Hepatocyte (in vitro differentiated cells): ENCODE results near the gene LNX2. TPM values are rescaled to one million over a fixed set of nuclear protein-coding genes. Genes with fewer than 3 reads are reported as not detected.

Experiments
- DNase-seq: peaks from one replicate; pipeline ENCODE4 v3.0.0-alpha.2; 2016; ENCODE audit warnings: low spot score
- H2AFZ ChIP-seq: fragments of 200-600 bp; sonication (generic); 2 replicates; pipeline ENCODE4 v1.6.0; 2016; ENCODE audit warnings: antibody characterized with exemption, mild to moderate bottlenecking
- H3K27ac ChIP-seq: fragments of 200-600 bp; sonication (generic); 2 replicates; pipeline ENCODE4 v1.5.1; 2016; ENCODE audit warnings: mild to moderate bottlenecking
- H3K27me3 ChIP-seq: fragments of 200-600 bp; sonication (generic); 2 replicates; pipeline ENCODE4 v1.6.1; 2016
- H3K36me3 ChIP-seq: fragments of 200-600 bp; sonication (generic); replicated peaks from 2 replicates; pipeline ENCODE4 v1.5.1; 2016; ENCODE audit warnings: low read depth; ENCODE audit not compliant: insufficient read depth
- H3K4me1 ChIP-seq: fragments of 200-600 bp; sonication (generic); 2 replicates; pipeline ENCODE4 v1.5.1; 2016; ENCODE audit warnings: mild to moderate bottlenecking, moderate library complexity; ENCODE audit not compliant: insufficient read depth
- H3K4me2 ChIP-seq: fragments of 200-600 bp; sonication (generic); 2 replicates; pipeline ENCODE4 v1.6.0; 2016
- H3K4me3 ChIP-seq: fragments of 200-600 bp; sonication (generic); 2 replicates; pipeline ENCODE4 v1.5.1; 2016; ENCODE audit warnings: mild to moderate bottlenecking
- H3K79me2 ChIP-seq: fragments of 200-600 bp; sonication (generic); 2 replicates; pipeline ENCODE4 v1.6.0; 2017; ENCODE audit warnings: mild to moderate bottlenecking
- H3K9me2 ChIP-seq: fragments of 200-600 bp; sonication (generic); replicated peaks from 2 replicates; pipeline ENCODE4 v1.6.0; 2017; ENCODE audit warnings: mild to moderate bottlenecking; ENCODE audit not compliant: insufficient read depth
- H3K9me3 ChIP-seq: fragments of 200-600 bp; sonication (generic); 2 replicates; pipeline ENCODE4 v1.5.1; 2016; ENCODE audit warnings: low read depth, mild to moderate bottlenecking
- H4K20me1 ChIP-seq: fragments of 200-600 bp; sonication (generic); 2 replicates; pipeline ENCODE4 v1.6.0; 2016; ENCODE audit warnings: mild to moderate bottlenecking; ENCODE audit not compliant: insufficient read depth, poor library complexity, severe bottlenecking
- CTCF ChIP-seq: fragments of 200-600 bp; sonication (generic); IDR thresholded peaks from 2 replicates; pipeline ENCODE4 v1.5.1; 2016; ENCODE audit warnings: antibody characterized with exemption, mild to moderate bottlenecking; ENCODE audit not compliant: poor library complexity
- EZH2 ChIP-seq: fragments of 200-600 bp; sonication (generic); IDR thresholded peaks from 2 replicates; pipeline ENCODE4 v1.6.1; 2016; ENCODE audit warnings: antibody characterized with exemption, mild to moderate bottlenecking, borderline replicate concordance
- EZH2phosphoT487 ChIP-seq: fragments of 200-600 bp; sonication (generic); IDR thresholded peaks from one replicate; pipeline ENCODE4 v1.6.1; 2018; ENCODE audit warnings: antibody characterized with exemption, mild to moderate bottlenecking, low read depth, moderate library complexity; ENCODE audit not compliant: unreplicated experiment, severe bottlenecking
- whole genome bisulfite sequencing: methylation state at CpG from one replicate; pipeline ENCODE4 v1.1.6; 2016; ENCODE audit warnings: low lambda C conversion rate; ENCODE audit errors: missing lambda C conversion rate; 5-methylcytosine and 5-hydroxymethylcytosine counted together
- polyA plus RNA-seq: library from polyadenylated mRNA; unstranded; fragments of >200 nt; fragmentation: Nextera tagmentation; extraction: Ambion mirVana; gene quantifications from 2 replicates; pipeline ENCODE4 v1.2.1, GENCODE V29; 2016
- total RNA-seq: library from RNA; depleted of rRNA; stranded (reverse); fragments of >200 nt; gene quantifications from 2 replicates; pipeline ENCODE4 v1.2.3, GENCODE V29; 2014

Gene LNX2
- total and polyA plus RNA-seq, 2 experiments from 2014 or later, result 8.8 to 28.8 TPM

- H3K9me2 ChIP-seq, result no peaks in the 10 kb centered on the region
- no peaks in the 10 kb centered on the region for H3K36me3 ChIP-seq
- H4K20me1 ChIP-seq, result peaks cover 10% of the 10 kb centered on the region
- no peak overlapping the region for H2AFZ ChIP-seq
- H3K9me3 ChIP-seq, result no peaks in the 10 kb centered on the region
- H3K4me1 ChIP-seq, result no peaks in the 10 kb centered on the region
- no peak overlapping the region for H3K4me2 ChIP-seq
- WGBS, result 49% methylated on average over 4 of the region's 4 CpGs
- TF ChIP-seq CTCF (no peak), EZH2 (no peak), EZH2phosphoT487 (no peak)
- H3K4me3 ChIP-seq, result no peak overlapping the region
- no peaks in the 10 kb centered on the region for H3K27me3 ChIP-seq
- H3K27ac ChIP-seq, result no peak overlapping the region
- DNase-seq, result no peak
- peaks cover 77% of the 10 kb centered on the region for H3K79me2 ChIP-seq
These were observed 36.7 kb downstream of the LNX2 start for GRCh38 chr13:27583645-27584044.

- no peak overlapping the region for H2AFZ ChIP-seq
- H3K79me2 ChIP-seq, result peaks cover 52% of the 10 kb centered on the region
- no peak overlapping the region for H3K4me2 ChIP-seq
- 92% methylated on average over 6 of the region's 6 CpGs for WGBS
- no peaks in the 10 kb centered on the region for H4K20me1 ChIP-seq
- TF ChIP-seq EZH2phosphoT487 (no peak), CTCF (no peak), EZH2 (no peak)
- H3K9me2 ChIP-seq, result no peaks in the 10 kb centered on the region
- no peaks in the 10 kb centered on the region for H3K27me3 ChIP-seq
- DNase-seq, result no peak
- no peak overlapping the region for H3K27ac ChIP-seq
- H3K9me3 ChIP-seq, result no peaks in the 10 kb centered on the region
- no peak overlapping the region for H3K4me3 ChIP-seq
- no peaks in the 10 kb centered on the region for H3K36me3 ChIP-seq
- no peaks in the 10 kb centered on the region for H3K4me1 ChIP-seq
These were observed 42.0 kb downstream of the LNX2 start for GRCh38 chr13:27578121-27579030.

DNA sequence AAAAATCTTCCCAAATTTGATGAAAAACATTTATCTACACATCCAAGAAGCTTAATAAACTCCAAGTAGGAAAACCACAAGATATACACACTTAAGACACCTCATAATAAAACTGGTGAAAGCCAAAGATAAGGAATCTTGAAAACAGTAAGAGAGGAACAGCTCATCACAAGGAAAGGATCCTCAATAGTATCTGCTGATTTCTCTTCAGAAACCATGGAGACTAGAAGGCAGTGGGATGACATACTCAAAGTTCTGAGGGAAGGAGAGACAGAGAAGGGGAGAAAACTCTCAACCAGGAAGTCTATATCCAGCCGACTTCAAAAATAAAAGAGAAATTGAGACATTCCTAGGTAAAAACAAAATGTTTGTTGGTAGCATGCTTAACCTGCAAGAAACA, 45.7 kb downstream of the LNX2 start:
- peaks cover 42% of the 10 kb centered on the region for H3K79me2 ChIP-seq
- no peaks in the 10 kb centered on the region for H3K4me1 ChIP-seq
- DNase-seq, result no peak
- H2AFZ ChIP-seq, result no peak overlapping the region
- TF ChIP-seq EZH2phosphoT487, result no peak
- TF ChIP-seq CTCF, result no peak
- no peaks in the 10 kb centered on the region for H3K9me3 ChIP-seq
- WGBS, result 100% methylated on average over 1 of the region's 1 CpG
- no peak overlapping the region for H3K4me3 ChIP-seq
- H3K4me2 ChIP-seq, result no peak overlapping the region
- H3K27me3 ChIP-seq, result no peaks in the 10 kb centered on the region
- no peak overlapping the region for H3K27ac ChIP-seq
- H3K36me3 ChIP-seq, result no peaks in the 10 kb centered on the region
- H4K20me1 ChIP-seq, result no peaks in the 10 kb centered on the region
- no peaks in the 10 kb centered on the region for H3K9me2 ChIP-seq
